HG03025 (cell line): Measurements from ENCODE around the gene REG1B.

ENCODE experiments used
- ATAC-seq: cut with Tn5 transposase; IDR thresholded peaks from one replicate; pipeline ENCODE4 v1.9.1; 2021; ENCODE audit warnings: mild to moderate bottlenecking, moderate library complexity; ENCODE audit not compliant: unreplicated experiment, low FRiP score

REG1B gene

GRCh38 chr2:79087785-79088364 lies at the start of gene REG1B:
REG1B (minus strand) TSS chr2:79087993; CDS start chr2:79087612, 381 bp downstream.
- ATAC-seq = no peak

GRCh38 chr2:79131687-79132086 lies 43.9 kb upstream of the REG1B start:
- no peak for ATAC-seq

GRCh38 chr2:79129804-79130203 lies 42.0 kb upstream of the REG1B start:
- ATAC-seq = no peak

GRCh38 chr2:79129260-79129659 lies 41.5 kb upstream of the REG1B start:
- ATAC-seq = no peak

GRCh38 chr2:79128406-79128805 lies 40.6 kb upstream of the REG1B start:
- ATAC-seq = no peak

- no peak for ATAC-seq
These were observed 37.9 kb upstream of the REG1B start for GRCh38 chr2:79125721-79125985.

- no peak for ATAC-seq
These were observed 37.3 kb upstream of the REG1B start for GRCh38 chr2:79124907-79125720.

GRCh38 chr2:79122676-79123075 lies 34.9 kb upstream of the REG1B start:
- no peak for ATAC-seq

GRCh38 chr2:79120194-79120713 lies 32.5 kb upstream of the REG1B start, which contains the start of gene REG1A:
REG1A (plus strand) TSS chr2:79120488; CDS start chr2:79120862, 374 bp downstream.
- ATAC-seq = no peak

GRCh38 chr2:79116997-79117928 lies 29.5 kb upstream of the REG1B start:
- no peak for ATAC-seq

- no peak for ATAC-seq
These were observed 27.2 kb upstream of the REG1B start for GRCh38 chr2:79114797-79115494.

GRCh38 chr2:79112269-79112668 lies 24.5 kb upstream of the REG1B start:
- no peak for ATAC-seq

- no peak for ATAC-seq
These were observed 17.5 kb upstream of the REG1B start for GRCh38 chr2:79105259-79105658.

- ATAC-seq = no peak
These were observed 15.4 kb upstream of the REG1B start for GRCh38 chr2:79103214-79103613.

GRCh38 chr2:79101024-79101423 lies 13.2 kb upstream of the REG1B start:
- no peak for ATAC-seq

- no peak for ATAC-seq
These were observed 12.5 kb upstream of the REG1B start for GRCh38 chr2:79100285-79100684.

GRCh38 chr2:79099140-79099686 lies 11.4 kb upstream of the REG1B start:
- ATAC-seq = no peak

GRCh38 chr2:79097843-79098242 lies 10.1 kb upstream of the REG1B start:
- ATAC-seq = no peak

- no peak for ATAC-seq
These were observed 2.9 kb upstream of the REG1B start for GRCh38 chr2:79090693-79091092.

GRCh38 chr2:79086255-79086654 lies 1.5 kb downstream of the REG1B start:
- no peak for ATAC-seq
